PC-3 (cell line): ENCODE data around the gene PRKD2. TPM values are rescaled to one million over a fixed set of nuclear protein-coding genes. Genes with fewer than 3 reads are reported as not detected.

Experiments
- ATAC-seq: fragments of 200-7000 bp; cut with Tn5 transposase; 2 replicates; pipeline ENCODE4 v1.9.1; 2020; ENCODE audit warnings: mild to moderate bottlenecking, moderate library complexity
- BruUV-seq: library from RNA; stranded (reverse); fragments of 400-500 nt; replicated peaks from 2 replicates; lab custom pipeline; 2021; lab: Mats Ljungman, UMichigan
- CTCF ChIA-PET: fragments of 300-600 bp; sonication (Branson Sonifier 250); formaldehyde crosslinking; loops from one replicate; lab custom pipeline; 2022; ENCODE audit warnings: antibody characterized with exemption; lab: Charles Lee
- POLR2A ChIA-PET: fragments of 300-600 bp; sonication (Branson Sonifier 250); formaldehyde crosslinking; loops from one replicate; lab custom pipeline; 2022; ENCODE audit warnings: antibody characterized with exemption; ENCODE audit not compliant: unreplicated experiment; lab: Charles Lee
- DNase-seq: peaks from one replicate; pipeline ENCODE4 v3.0.0-alpha.2; 2015
- H2AFZ ChIP-seq: fragments of 300-600 bp; sonication (generic); 2 replicates; pipeline ENCODE4 v1.6.0; 2016; ENCODE audit warnings: antibody characterized with exemption, low read length
- H3F3A ChIP-seq: fragments of 300-600 bp; sonication (generic); one replicate; pipeline ENCODE4 v1.6.0; 2017; ENCODE audit warnings: antibody characterized with exemption, low read length, control low read depth, mild to moderate bottlenecking; ENCODE audit not compliant: unreplicated experiment
- H3K27ac ChIP-seq: fragments of 300-600 bp; sonication (generic); 2 replicates; pipeline ENCODE4 v1.5.1; 2016; ENCODE audit warnings: mild to moderate bottlenecking, low read length
- H3K27me3 ChIP-seq: fragments of 300-600 bp; sonication (generic); 2 replicates; pipeline ENCODE4 v1.6.1; 2016; ENCODE audit warnings: low read length, mixed read lengths
- H3K36me3 ChIP-seq: fragments of 300-600 bp; sonication (generic); 2 replicates; pipeline ENCODE4 v1.6.1; 2016; ENCODE audit warnings: low read depth, mixed run types, low read length, mixed read lengths
- H3K4me1 ChIP-seq: fragments of 300-600 bp; sonication (generic); 2 replicates; pipeline ENCODE4 v1.5.1; 2016; ENCODE audit warnings: low read length; ENCODE audit not compliant: insufficient read depth
- H3K4me2 ChIP-seq: fragments of 300-600 bp; sonication (generic); 2 replicates; pipeline ENCODE4 v1.6.0; 2016; ENCODE audit warnings: low read length
- H3K4me3 ChIP-seq: fragments of 300-600 bp; sonication (generic); 2 replicates; pipeline ENCODE4 v1.5.1; 2016; ENCODE audit warnings: mild to moderate bottlenecking, low read length, mixed read lengths
- H3K79me2 ChIP-seq: fragments of 300-600 bp; sonication (generic); 2 replicates; pipeline ENCODE4 v1.6.1; 2017; ENCODE audit warnings: low read length, mixed read lengths
- H3K9ac ChIP-seq: fragments of 300-600 bp; sonication (generic); 2 replicates; pipeline ENCODE4 v1.6.0; 2016; ENCODE audit warnings: mild to moderate bottlenecking, low read length
- H3K9me2 ChIP-seq: fragments of 300-600 bp; sonication (generic); replicated peaks from 2 replicates; pipeline ENCODE4 v1.6.1; 2016; ENCODE audit warnings: mixed run types, low read length, mixed read lengths
- H3K9me3 ChIP-seq: fragments of 300-600 bp; sonication (generic); 2 replicates; pipeline ENCODE4 v1.6.1; 2016; ENCODE audit warnings: low read length, mixed read lengths
- H4K20me1 ChIP-seq: fragments of 300-600 bp; sonication (generic); 2 replicates; pipeline ENCODE4 v1.6.1; 2016; ENCODE audit warnings: low read length, mixed read lengths
- CTCF ChIP-seq: fragments of 300-600 bp; sonication (generic); conservative IDR thresholded peaks from 2 replicates; pipeline ENCODE4 v1.5.1; 2017; ENCODE audit warnings: antibody characterized with exemption, low read depth, mild to moderate bottlenecking, low read length
- EZH2 ChIP-seq: fragments of 300-600 bp; sonication (generic); IDR thresholded peaks from one replicate; pipeline ENCODE4 v1.6.1; 2017; ENCODE audit warnings: antibody characterized with exemption, mild to moderate bottlenecking, low read length; ENCODE audit not compliant: unreplicated experiment
- EZH2phosphoT487 ChIP-seq: fragments of 300-600 bp; sonication (generic); IDR thresholded peaks from 2 replicates; pipeline ENCODE4 v1.6.1; 2018; ENCODE audit warnings: mild to moderate bottlenecking, antibody characterized with exemption, low read length, borderline replicate concordance
- intact Hi-C: fragments of 100-400 bp; cut with micrococcal nuclease; formaldehyde crosslinking; loops from 2 replicates; pipeline ENCODE4 v1.9.0; 2023
- total RNA-seq: library from RNA; depleted of rRNA; stranded (reverse); fragments of >200 nt; gene quantifications from 2 replicates; pipeline ENCODE4 v1.2.3, GENCODE V29; 2014

The PRKD2 gene
- total RNA-seq, 1 experiment from 2014 or later = 24.1 TPM

- H3K9me2 ChIP-seq = no peaks in the 10 kb centered on the region
- H2AFZ ChIP-seq = peak overlapping the region; percentile 83
- H3K27me3 ChIP-seq = no peaks in the 10 kb centered on the region
- H3K27ac ChIP-seq = no peak overlapping the region
- no peak for TF ChIP-seq EZH2phosphoT487
- H3K4me1 ChIP-seq = 0 out of 2 replicates have a peak, but pooled peaks cover 6% of the 10 kb centered on the region
- no peaks in the 10 kb centered on the region for H3K9me3 ChIP-seq
- no peak overlapping the region for H3K9ac ChIP-seq
- CTCF ChIA-PET = interaction anchor here (0.6 kb wide), 1 partner anchor 28 kb away, joined by 10 read pairs; no protein-coding TSS in a partner anchor
- POLR2A ChIA-PET = no interaction called here
- peak; percentile 84 for DNase-seq
- H3F3A ChIP-seq = no peaks in the 10 kb centered on the region
- intact Hi-C loops = no loop called here
- no peaks in the 10 kb centered on the region for H3K36me3 ChIP-seq
- H3K79me2 ChIP-seq = no peaks in the 10 kb centered on the region
- BruUV-seq = no TSS peak
- H3K4me2 ChIP-seq = peak overlapping the region; percentile 93
- peak; percentile 68 for ATAC-seq
- no peaks in the 10 kb centered on the region for H4K20me1 ChIP-seq
- H3K4me3 ChIP-seq = peak overlapping the region; percentile 63
These were observed 82.8 kb downstream of the PRKD2 start for GRCh38 chr19:46634045-46634655.

- DNase-seq = no peak
- POLR2A ChIA-PET = no interaction called here
- Histone ChIP-seq H2AFZ (no peak overlapping the region), H3K36me3 (no peaks in the 10 kb centered on the region), H3K9me3 (no peaks in the 10 kb centered on the region), H3K79me2 (no peaks in the 10 kb centered on the region), H3K9me2 (no peaks in the 10 kb centered on the region), H3K4me1 (0 out of 2 replicates have a peak, but pooled peaks cover 6% of the 10 kb centered on the region), H4K20me1 (no peaks in the 10 kb centered on the region), H3K4me2 (no peak overlapping the region), H3F3A (no peaks in the 10 kb centered on the region), H3K27me3 (no peaks in the 10 kb centered on the region), H3K9ac (no peak overlapping the region), H3K4me3 (no peak overlapping the region), H3K27ac (no peak overlapping the region)
- no TSS peak for BruUV-seq
- CTCF ChIA-PET = no interaction called here
- intact Hi-C loops = no loop called here
- TF ChIP-seq EZH2 (no peak), EZH2phosphoT487 (no peak), CTCF (no peak)
- no peak for ATAC-seq
These were observed 83.8 kb downstream of the PRKD2 start for GRCh38 chr19:46633130-46633529.

- ChIA-PET CTCF (no interaction called here), POLR2A (no interaction called here)
- intact Hi-C loops = no loop called here
These were observed 85.4 kb downstream of the PRKD2 start for GRCh38 chr19:46631481-46631880.

More at GRCh38 chr19:46631481-46631880, 85.4 kb downstream of the PRKD2 start:
- Histone ChIP-seq H3K27me3 (no peaks in the 10 kb centered on the region), H3K4me3 (no peak overlapping the region), H3F3A (no peaks in the 10 kb centered on the region), H3K4me1 (0 out of 2 replicates have a peak, but pooled peaks cover 6% of the 10 kb centered on the region), H4K20me1 (no peaks in the 10 kb centered on the region), H3K4me2 (no peak overlapping the region), H3K36me3 (no peaks in the 10 kb centered on the region), H2AFZ (no peak overlapping the region), H3K9ac (no peak overlapping the region), H3K9me2 (no peaks in the 10 kb centered on the region), H3K9me3 (no peaks in the 10 kb centered on the region), H3K79me2 (no peaks in the 10 kb centered on the region), H3K27ac (no peak overlapping the region)
- ATAC-seq (no peak), DNase-seq (no peak)
- BruUV-seq = no TSS peak
- TF ChIP-seq EZH2 (no peak), EZH2phosphoT487 (no peak), CTCF (no peak)
